Measurements from ENCODE around the gene ACOT12. TPM values are rescaled to one million over a fixed set of nuclear protein-coding genes. Genes with fewer than 3 reads are reported as not detected.
"Not testable (repeated sequence)": the region's sequence is repeated elsewhere in the genome, so short reads cannot be mapped to it uniquely, and the experiment has no call there.

Gene ACOT12
- polyA plus RNA-seq, 2 of the 4 experiments (the other 2 are of a cell fraction): 0.08 TPM; not detected in 1

DNA sequence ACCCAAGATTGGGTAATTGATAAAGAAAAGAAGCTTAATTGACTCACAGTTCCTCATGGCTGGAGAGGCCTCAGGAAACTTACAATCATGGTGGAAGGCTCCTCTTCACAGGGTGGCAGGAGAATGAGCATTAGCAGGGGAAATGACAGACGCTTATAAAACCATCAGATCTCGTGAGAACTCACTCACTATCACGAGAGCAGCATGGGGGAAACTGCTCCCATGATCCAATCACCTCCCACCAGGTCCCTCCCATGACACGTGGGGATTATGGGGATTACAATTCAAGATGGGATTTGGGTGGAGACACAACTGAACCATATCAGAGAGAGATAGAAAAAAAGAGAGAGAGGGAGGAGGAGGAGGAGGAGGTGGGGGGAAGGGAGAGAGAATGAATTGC lies 13.9 kb upstream of the ACOT12 start:
- ATAC-seq; H3K4me3 ChIP-seq; DNase-seq (ENCODE audit: low read depth in 1 of 2, low spot score in 1 of 2); POLR2A ChIA-PET; H3K4me2 ChIP-seq; FAIRE-seq; H3K9me3 ChIP-seq; H3K27ac ChIP-seq: not testable (repeated sequence)
- 73% methylated on average over 4 of the region's 4 CpGs for WGBS (ENCODE audit: missing lambda C conversion rate)
- H3K4me1 ChIP-seq: peaks cover 19% of the 10 kb centered on the region; the same call in 2 of the 3 replicates
- CTCF ChIA-PET: interaction anchor here (0.8 kb wide), 1 partner anchor 8 kb away, joined by 3 read pairs; no protein-coding TSS in a partner anchor

DNA sequence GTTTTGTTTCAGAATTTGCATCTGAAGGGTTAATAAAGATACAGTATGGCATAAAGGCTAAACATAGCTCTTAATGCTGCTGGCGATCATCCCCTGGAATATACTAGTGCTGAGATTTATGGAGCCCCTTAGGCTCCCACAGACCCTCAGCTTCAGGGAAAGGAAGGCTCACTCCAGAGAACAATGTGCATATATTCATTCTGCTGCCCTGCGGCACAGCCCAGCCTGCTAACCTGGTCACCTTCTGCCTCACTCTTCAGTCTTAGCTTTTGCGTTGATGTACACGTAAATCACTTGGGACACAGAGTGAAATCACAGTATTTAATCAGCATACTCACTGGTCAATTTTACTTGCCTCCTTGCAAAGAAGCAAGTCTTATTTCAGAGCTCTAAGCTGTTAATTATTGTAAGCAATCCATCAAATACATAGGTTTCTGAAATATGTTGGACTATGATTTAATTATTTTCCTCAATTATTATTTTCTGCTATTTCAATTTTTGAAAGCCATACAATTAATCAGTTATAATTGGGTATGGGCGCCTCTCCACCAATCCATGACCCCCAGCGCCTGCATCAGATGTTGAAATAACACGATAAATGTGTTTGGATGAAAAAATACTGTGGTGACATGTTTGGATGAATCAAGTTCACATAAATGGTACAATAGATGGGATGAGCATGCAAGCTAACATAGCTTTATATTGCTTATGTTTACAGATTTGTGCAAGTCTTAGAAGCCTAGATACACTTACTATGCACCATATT lies 11.4 kb upstream of the ACOT12 start:
- TF ChIP-seq, protein P1, sequence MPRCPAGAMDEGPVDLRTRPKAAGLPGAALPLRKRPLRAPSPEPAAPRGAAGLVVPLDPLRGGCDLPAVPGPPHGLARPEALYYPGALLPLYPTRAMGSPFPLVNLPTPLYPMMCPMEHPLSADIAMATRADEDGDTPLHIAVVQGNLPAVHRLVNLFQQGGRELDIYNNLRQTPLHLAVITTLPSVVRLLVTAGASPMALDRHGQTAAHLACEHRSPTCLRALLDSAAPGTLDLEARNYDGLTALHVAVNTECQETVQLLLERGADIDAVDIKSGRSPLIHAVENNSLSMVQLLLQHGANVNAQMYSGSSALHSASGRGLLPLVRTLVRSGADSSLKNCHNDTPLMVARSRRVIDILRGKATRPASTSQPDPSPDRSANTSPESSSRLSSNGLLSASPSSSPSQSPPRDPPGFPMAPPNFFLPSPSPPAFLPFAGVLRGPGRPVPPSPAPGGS (IDR thresholded peaks at IDR 0.05): no peak
- TF ChIP-seq FOSL2 (IDR thresholded peaks at IDR 0.05) (no peak), FOSL2 (CRISPR knock-in tag; IDR thresholded peaks at IDR 0.05) (no peak), ESRRA (IDR thresholded peaks at IDR 0.05; ENCODE audit: borderline replicate concordance, low read length) (no peak)

GRCh38 chr5:81402192-81402930 lies 8.4 kb upstream of the ACOT12 start:
- H3K27ac ChIP-seq: no peak overlapping the region
- H3K4me3 ChIP-seq: no peak overlapping the region
- H3K9me3 ChIP-seq: no peaks in the 10 kb centered on the region
- no peak overlapping the region for H3K4me2 ChIP-seq
- CTCF ChIA-PET: interaction anchor here (1.1 kb wide), 1 partner anchor 39 kb away, joined by 5 read pairs; no protein-coding TSS in a partner anchor
- ATAC-seq (no peak), DNase-seq (ENCODE audit: low read depth in 1 of 2, low spot score in 1 of 2) (no peak), FAIRE-seq (no peak)
- WGBS (ENCODE audit: missing lambda C conversion rate): 31% methylated on average over 2 of the region's 2 CpGs
- no peaks in the 10 kb centered on the region for H3K4me1 ChIP-seq
- TF ChIP-seq TFCP2L1 (CRISPR knock-in tag; IDR thresholded peaks at IDR 0.05) (no peak), FOSB (CRISPR knock-in tag; IDR thresholded peaks at IDR 0.05) (no peak), RARB (CRISPR knock-in tag; IDR thresholded peaks at IDR 0.05) (no peak), RCOR1 (IDR thresholded peaks at IDR 0.05; ENCODE audit: low read depth, low read length) (no peak), CBX8 (IDR thresholded peaks at IDR 0.05) (no peak), EP300 (IDR thresholded peaks at IDR 0.05) (no peak), NR3C1 (IDR thresholded peaks at IDR 0.05) (no peak), HOXB13 (CRISPR knock-in tag; IDR thresholded peaks at IDR 0.05; ENCODE audit: low read depth) (no peak)
- TF ChIP-seq, protein P1 (IDR thresholded peaks at IDR 0.05): no peak
- POLR2A ChIA-PET: no interaction called here

More for the DNA sequence above, 11.4 kb upstream of the ACOT12 start:
- no peak for FAIRE-seq
- no peak overlapping the region for H3K4me3 ChIP-seq
- peaks cover 19% of the 10 kb centered on the region; the same call in 2 of the 3 replicates for H3K4me1 ChIP-seq
- no peak overlapping the region for H3K4me2 ChIP-seq
- ATAC-seq: no peak
- no peaks in the 10 kb centered on the region for H3K9me3 ChIP-seq
- DNase-seq (ENCODE audit: low read depth in 1 of 2, low spot score in 1 of 2): no peak
- 80% methylated on average over 7 of the region's 7 CpGs for WGBS (ENCODE audit: missing lambda C conversion rate)
- ChIA-PET CTCF (no interaction called here), POLR2A (interaction anchor here (0.5 kb wide), 1 partner anchor 225 kb away, joined by 3 read pairs; no protein-coding TSS in a partner anchor)
- no peak overlapping the region for H3K27ac ChIP-seq

DNA sequence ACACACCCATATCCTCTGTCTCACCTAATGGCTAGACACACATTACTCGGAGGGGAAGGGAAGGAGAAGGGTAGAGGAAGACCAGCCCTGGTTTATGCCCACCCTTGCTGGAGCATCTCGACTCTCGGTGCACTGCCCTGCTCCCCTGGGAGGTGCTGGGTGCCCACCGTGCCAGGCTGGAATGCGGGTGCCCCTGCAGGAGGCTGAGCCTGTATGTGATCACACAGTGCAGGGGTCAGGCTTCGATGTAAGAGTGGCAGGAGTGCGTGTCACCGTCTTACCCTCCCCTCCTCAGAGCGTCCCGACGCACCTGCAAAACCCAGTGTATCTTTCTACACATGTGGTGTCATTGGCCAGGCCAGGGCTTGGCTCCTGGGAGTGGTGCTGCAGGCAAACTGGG lies 7.3 kb upstream of the ACOT12 start:
- WGBS (ENCODE audit: missing lambda C conversion rate): 93% methylated on average over 6 of the region's 11 CpGs
- CTCF ChIA-PET: no interaction called here

More for the DNA sequence above, 7.3 kb upstream of the ACOT12 start:
- no peak for TF ChIP-seq E2F6 (IDR thresholded peaks at IDR 0.05; ENCODE audit: borderline replicate concordance, low read depth)
- no peak for TF ChIP-seq ZNF302 (CRISPR knock-in tag; IDR thresholded peaks at IDR 0.05)
- no peak for TF ChIP-seq USF2 (IDR thresholded peaks at IDR 0.05)
- no peak for TF ChIP-seq BHLHE40 (IDR thresholded peaks at IDR 0.05; ENCODE audit: low read depth, low read length)
- no peak for TF ChIP-seq NPAS2 (CRISPR knock-in tag; IDR thresholded peaks at IDR 0.05; ENCODE audit: borderline replicate concordance)
- no peak for TF ChIP-seq HEYL (CRISPR knock-in tag; IDR thresholded peaks at IDR 0.05)
- TF ChIP-seq HOXB5 (CRISPR knock-in tag; IDR thresholded peaks at IDR 0.05): no peak
- no peak for TF ChIP-seq SMC3 (IDR thresholded peaks at IDR 0.05)
- no peak for TF ChIP-seq FOSL2 (IDR thresholded peaks at IDR 0.05)
- TF ChIP-seq FOSL2 (CRISPR knock-in tag; IDR thresholded peaks at IDR 0.05): no peak
- TF ChIP-seq FOSB (CRISPR knock-in tag; IDR thresholded peaks at IDR 0.05): no peak
- TF ChIP-seq RCOR1 (IDR thresholded peaks at IDR 0.05; ENCODE audit: low read depth, low read length): no peak
- TF ChIP-seq, protein P2, sequence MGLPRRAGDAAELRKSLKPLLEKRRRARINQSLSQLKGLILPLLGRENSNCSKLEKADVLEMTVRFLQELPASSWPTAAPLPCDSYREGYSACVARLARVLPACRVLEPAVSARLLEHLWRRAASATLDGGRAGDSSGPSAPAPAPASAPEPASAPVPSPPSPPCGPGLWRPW (IDR thresholded peaks at IDR 0.05): no peak
- TF ChIP-seq CBX2 (IDR thresholded peaks at IDR 0.05; ENCODE audit: borderline replicate concordance, low read depth): no peak
- TF ChIP-seq GATA3 (IDR thresholded peaks at IDR 0.05; ENCODE audit: borderline replicate concordance): no peak
- no peak for TF ChIP-seq EHF (CRISPR knock-in tag; IDR thresholded peaks at IDR 0.05)
- Histone ChIP-seq H3K4me2 (no peak overlapping the region), H3K9me3 (no peaks in the 10 kb centered on the region), H3K27ac (no peak overlapping the region), H3K4me3 (no peak overlapping the region), H3K4me1 (no peaks in the 10 kb centered on the region)
- POLR2A ChIA-PET: no interaction called here
- FAIRE-seq (no peak), ATAC-seq (peak in 1 of 2 experiments; percentile 35; a peak in 1 of 6 replicates), DNase-seq (ENCODE audit: low read depth in 1 of 2, low spot score in 1 of 2) (no peak)
